GM19043 (cell line): ENCODE results near the gene TDRD12.
A peak's percentile ranks its signal among the peaks of the same experiment; 100 is the strongest.

Experiments used
- ATAC-seq: cut with Tn5 transposase; IDR thresholded peaks from one replicate; pipeline ENCODE4 v1.9.1; 2021; ENCODE audit warnings: low read depth; ENCODE audit not compliant: unreplicated experiment

The TDRD12 gene

GRCh38 chr19:32719611-32720059 lies at the start of gene TDRD12:
Gene TDRD12 (plus strand): TSS chr19:32719767. CDS start chr19:32720073, 306 bp downstream.
- no peak for ATAC-seq

GRCh38 chr19:32671883-32672593 lies 47.5 kb upstream of the TDRD12 start:
- no peak for ATAC-seq

GRCh38 chr19:32672841-32673240 lies 46.7 kb upstream of the TDRD12 start:
- ATAC-seq = no peak

- no peak for ATAC-seq
Observed at GRCh38 chr19:32673573-32673972, 46.0 kb upstream of the TDRD12 start.

GRCh38 chr19:32674153-32674930 lies 45.2 kb upstream of the TDRD12 start:
- ATAC-seq = no peak

- peak; percentile 96 for ATAC-seq
Observed at GRCh38 chr19:32674931-32675719, 44.4 kb upstream of the TDRD12 start, which contains the start of gene ANKRD27. Gene ANKRD27 (minus strand): TSS chr19:32675180. CDS start chr19:32659015, 16,165 bp downstream.

GRCh38 chr19:32675720-32676185 lies 43.8 kb upstream of the TDRD12 start, which contains the start of gene RGS9BP:
Gene RGS9BP (plus strand): TSS chr19:32675848. CDS start chr19:32676264, 416 bp downstream.
- ATAC-seq = no peak

GRCh38 chr19:32676186-32676894 lies 43.2 kb upstream of the TDRD12 start:
- no peak for ATAC-seq

- no peak for ATAC-seq
Observed at GRCh38 chr19:32676895-32677359, 42.6 kb upstream of the TDRD12 start.

- ATAC-seq = no peak
Observed at GRCh38 chr19:32677657-32678056, 41.9 kb upstream of the TDRD12 start.

- no peak for ATAC-seq
Observed at GRCh38 chr19:32680986-32681385, 38.6 kb upstream of the TDRD12 start.

GRCh38 chr19:32682317-32682716 lies 37.2 kb upstream of the TDRD12 start:
- no peak for ATAC-seq

- no peak for ATAC-seq
Observed at GRCh38 chr19:32686847-32687475, 32.6 kb upstream of the TDRD12 start.

GRCh38 chr19:32687681-32688080 lies 31.9 kb upstream of the TDRD12 start:
- ATAC-seq = no peak

- no peak for ATAC-seq
Observed at GRCh38 chr19:32688311-32688710, 31.3 kb upstream of the TDRD12 start.

GRCh38 chr19:32691291-32691951 lies 28.1 kb upstream of the TDRD12 start, which contains the start of gene NUDT19:
Gene NUDT19 (plus strand): TSS chr19:32691821. CDS start chr19:32691961, 140 bp downstream.
- ATAC-seq = peak; percentile 81

GRCh38 chr19:32691952-32692726 lies 27.4 kb upstream of the TDRD12 start:
- ATAC-seq = peak; percentile 41

- ATAC-seq = no peak
Observed at GRCh38 chr19:32692727-32693061, 26.9 kb upstream of the TDRD12 start.
